K562 (cell line): ENCODE data around the gene NCOA1. TPM values are rescaled to one million over a fixed set of nuclear protein-coding genes. Genes with fewer than 3 reads are reported as not detected.

Source experiments
- ATAC-seq: fragments of 200-7000 bp; cut with Tn5 transposase; 3 replicates; pipeline ENCODE4 v1.9.1; 2020; ENCODE audit warnings: moderate library complexity
- BruUV-seq: library from RNA; stranded (reverse); fragments of 400-500 nt; replicated peaks from 2 replicates; lab custom pipeline; 2021; lab: Mats Ljungman, UMichigan
- CTCF ChIA-PET: fragments of 300-600 bp; formaldehyde crosslinking; extraction: SDS; loops from one replicate; lab custom pipeline; 2021; ENCODE audit warnings: low intra/inter-chr PET ratio; lab: Yijun Ruan, JAX
- POLR2A ChIA-PET: fragments of 300-600, 350-650 bp; sonication (Branson Sonifier 250); formaldehyde crosslinking; extraction: SDS; loops from one replicate; lab custom pipeline; 2021; ENCODE audit warnings: antibody characterized with exemption, inconsistent platforms; lab: Yijun Ruan, JAX
- DNase-seq, 4 experiments: peaks; one replicate each; pipeline versions ENCODE4 v3.0.0 to v3.0.0-alpha.2; 2011 to 2018; ENCODE audit warnings: low spot score in 3 of 4, mixed read lengths in 3 of 4; ENCODE audit errors: extremely low read depth in 1 of 4
- FAIRE-seq: peaks from 2 replicates; lab custom pipeline; 2011; peaks lifted over from hg19 to GRCh38; lab: Jason Lieb, UNC
- H2AFZ ChIP-seq: 2 replicates; pipeline ENCODE4 v1.6.0; 2011; ENCODE audit warnings: low read depth, low read length, control low read depth, inconsistent platforms
- H3K27ac ChIP-seq: fragments of 200-600 bp; 3 replicates; pipeline ENCODE4 v1.8.0; 2011; ENCODE audit warnings: low read depth, mild to moderate bottlenecking, control low read depth, inconsistent platforms, low read length, moderate library complexity, mixed read lengths; ENCODE audit errors: extremely low read depth
- H3K27me3 ChIP-seq, 2 experiments: fragments of 300-600 bp in 1 of 2; 2 replicates in 1 of 2; 3 replicates in 1 of 2; pipeline versions ENCODE4 v1.6.0 to v1.8.0; 2011; ENCODE audit warnings: inconsistent platforms in 2 of 2, low read length in 2 of 2, mild to moderate bottlenecking in 1 of 2, mixed read lengths in 1 of 2, moderate library complexity in 1 of 2; ENCODE audit not compliant: control insufficient read depth in 2 of 2, insufficient read depth in 2 of 2
- H3K36me3 ChIP-seq: fragments of 300-600 bp; 3 replicates; pipeline ENCODE4 v1.8.0; 2011; ENCODE audit warnings: mild to moderate bottlenecking, low read length, inconsistent platforms; ENCODE audit not compliant: control insufficient read depth, insufficient read depth
- H3K4me1 ChIP-seq, 2 experiments: fragments of 200-600 bp in 1 of 2; replicated peaks in 1 of 2; 2 replicates in 1 of 2; 3 replicates in 1 of 2; pipeline versions ENCODE4 v1.5.1 to v1.8.0; 2011; ENCODE audit warnings: inconsistent platforms in 2 of 2, low read length in 2 of 2, mild to moderate bottlenecking in 1 of 2, mixed read lengths in 1 of 2, moderate library complexity in 1 of 2; ENCODE audit not compliant: control insufficient read depth in 2 of 2, insufficient read depth in 2 of 2
- H3K4me2 ChIP-seq: 2 replicates; pipeline ENCODE4 v1.6.1; 2011; ENCODE audit warnings: low read length, control low read depth, inconsistent platforms, mixed read lengths; ENCODE audit not compliant: insufficient read depth
- H3K4me3 ChIP-seq: fragments of 200-600 bp; sonication (generic), shearing (Covaris generic); 2 replicates; pipeline ENCODE4 v1.5.1; 2016; ENCODE audit warnings: control low read depth, inconsistent platforms
- H3K79me2 ChIP-seq: fragments of 200-600 bp; 3 replicates; pipeline ENCODE4 v1.8.0; 2011; ENCODE audit warnings: low read length, inconsistent platforms; ENCODE audit not compliant: control insufficient read depth, insufficient read depth
- H3K9ac ChIP-seq, 2 experiments: 2 replicates each; pipeline versions ENCODE4 v1.6.0 to v1.6.1; 2011; ENCODE audit warnings: low read depth in 2 of 2, low read length in 2 of 2, control low read depth in 1 of 2, inconsistent platforms in 1 of 2, mild to moderate bottlenecking in 1 of 2, mixed read lengths in 1 of 2; ENCODE audit not compliant: insufficient read depth in 1 of 2
- H3K9me1 ChIP-seq: one replicate; pipeline ENCODE4 v1.6.0; 2011; ENCODE audit warnings: inconsistent platforms, mild to moderate bottlenecking, low read length, moderate library complexity; ENCODE audit not compliant: control insufficient read depth, insufficient read depth
- H3K9me3 ChIP-seq: replicated peaks from 2 replicates; pipeline ENCODE4 v1.5.1; 2011; ENCODE audit warnings: low read depth, low read length, inconsistent platforms; ENCODE audit not compliant: control insufficient read depth, insufficient read depth
- H4K20me1 ChIP-seq: replicated peaks from 2 replicates; pipeline ENCODE4 v1.6.1; 2011; ENCODE audit warnings: low read length, inconsistent platforms, mixed read lengths; ENCODE audit not compliant: control insufficient read depth, insufficient read depth
- CREB1 ChIP-seq, 2 experiments: sonication (generic) in 1 of 2; formaldehyde crosslinking in 1 of 2; IDR thresholded peaks; 2 replicates each; pipeline versions ENCODE4 v1.6.1 to v1.8.0; 2012 to 2022; ENCODE audit warnings: inconsistent platforms in 1 of 2, mild to moderate bottlenecking in 1 of 2, missing genetic modification reagents in 1 of 2, moderate library complexity in 1 of 2
- PRDM10 ChIP-seq: fragments of 450-650 bp; IDR thresholded peaks from 2 replicates; pipeline ENCODE4 v1.6.1; 2018; ENCODE audit not compliant: partially characterized antibody
- ZNF217 ChIP-seq: sonication (generic); formaldehyde crosslinking; IDR thresholded peaks from 2 replicates; pipeline ENCODE4 v1.8.0; 2022; ENCODE audit warnings: mild to moderate bottlenecking, missing genetic modification reagents
- WGBS: fragments of 100-300 bp; shearing (Covaris generic); methylation state at CpG from one replicate; pipeline ENCODE4 v1.1.6; 2016; ENCODE audit warnings: low coverage, mixed read lengths; ENCODE audit not compliant: insufficient coverage; ENCODE audit errors: missing lambda C conversion rate; 5-methylcytosine and 5-hydroxymethylcytosine counted together
- in situ Hi-C: fragments of 300-500 bp; cut with MboI; formaldehyde crosslinking; loops from 4 replicates; pipeline ENCODE4 v1.15.0; 2018; ENCODE audit warnings: inconsistent platforms, mixed read lengths
- intact Hi-C: fragments of 100-400 bp; cut with micrococcal nuclease; formaldehyde crosslinking; loops from 2 replicates; pipeline ENCODE4 v1.14.2; 2022
- polyA plus RNA-seq, 8 experiments: library from polyadenylated mRNA; depleted of rRNA in 4 of 8; stranded (reverse) in 5 of 8; unstranded in 3 of 8; fragments of >200 nt; fragmentation: Nextera tagmentation in 2 of 8; fragmentation: Illumina TruSeq in 1 of 8; extraction: Ambion mirVana in 2 of 8; extraction: Trizol in 1 of 8; gene quantifications; 2 replicates each; pipeline versions ENCODE4 v1.2.1 to v1.2.3, GENCODE V29; 2011 to 2014; ENCODE audit warnings: inconsistent platforms in 1 of 8, missing spikeins in 1 of 8
- total RNA-seq, 7 experiments: library from RNA; depleted of rRNA in 6 of 7; stranded (reverse); fragments of >200 nt in 6 of 7; fragmentation: Illumina TruSeq in 2 of 7; extraction: Trizol in 2 of 7; gene quantifications; 2 replicates each; pipeline versions ENCODE4 v1.2.1 to v1.2.3, GENCODE V29; 2011 to 2021; ENCODE audit warnings: low replicate concordance in 1 of 7

NCOA1 gene
- total and polyA plus RNA-seq, 9 of the 15 experiments (the other 6 are each of a cell fraction or from before 2014, with no cell fraction given) = 4.9 to 25.7 (median 17.0) TPM

- H3K36me3 ChIP-seq = peaks cover 14% of the 10 kb centered on the region
These were observed 226.4 kb downstream of the NCOA1 start for GRCh38 chr2:24717263-24717951.

GRCh38 chr2:24720310-24720709 is 229.3 kb downstream of the NCOA1 start:
- Histone ChIP-seq H3K4me1 (no peaks in the 10 kb centered on the region), H4K20me1 (no peaks in the 10 kb centered on the region), H3K4me2 (no peak overlapping the region), H3K36me3 (peaks cover 8% of the 10 kb centered on the region), H3K4me3 (no peak overlapping the region), H3K9ac (no peak overlapping the region), H3K9me3 (no peaks in the 10 kb centered on the region), H3K79me2 (no peaks in the 10 kb centered on the region), H3K27me3 (no peaks in the 10 kb centered on the region), H3K9me1 (no peaks in the 10 kb centered on the region), H3K27ac (no peak overlapping the region), H2AFZ (no peak overlapping the region)
- in situ Hi-C loops (no loop called here), intact Hi-C loops (no loop called here)
- WGBS = 80% methylated on average over 3 of the region's 3 CpGs
- ChIA-PET CTCF (no interaction called here), POLR2A (interaction anchor here (0.6 kb wide), 1 partner anchor 407 kb away, joined by 3 read pairs; no protein-coding TSS in a partner anchor)
- DNase-seq = no peak
- peak; percentile 41; the same call in 2 of the 3 replicates for ATAC-seq
- no peak for FAIRE-seq
- BruUV-seq = no TSS peak
- TF ChIP-seq ZNF217 = no peak
- peak; percentile 92 for TF ChIP-seq PRDM10

More at GRCh38 chr2:24717263-24717951, 226.4 kb downstream of the NCOA1 start:
- POLR2A ChIA-PET = interaction anchor here (1.2 kb wide), 1 partner anchor 11 kb away, joined by 3 read pairs; no protein-coding TSS in a partner anchor
- Histone ChIP-seq H3K9me3 (no peaks in the 10 kb centered on the region), H3K27ac (no peak overlapping the region), H3K4me2 (no peak overlapping the region), H4K20me1 (no peaks in the 10 kb centered on the region), H3K79me2 (no peaks in the 10 kb centered on the region), H3K27me3 (no peaks in the 10 kb centered on the region), H2AFZ (no peak overlapping the region)
- no TSS peak for BruUV-seq
- no peak for DNase-seq
- no peak for FAIRE-seq
- intact Hi-C loops = no loop called here
- TF ChIP-seq CREB1 (IDR thresholded peaks at IDR 0.05) (no peak), CREB1 (CRISPR knock-in tag; IDR thresholded peaks at IDR 0.05) (no peak)
- TF ChIP-seq, all 486 proteins: peak for 0
- WGBS = 97% methylated on average over 2 of the region's 2 CpGs
- CTCF ChIA-PET = no interaction called here
- in situ Hi-C loops = no loop called here
- Histone ChIP-seq H3K9me1 (no peaks in the 10 kb centered on the region), H3K4me1 (no peaks in the 10 kb centered on the region), H3K4me3 (no peak overlapping the region), H3K9ac (no peak overlapping the region)
- no peak for ATAC-seq
